Memory B cell (primary cell): ENCODE data around the gene GLTP.
A peak's percentile ranks its signal among the peaks of the same experiment; 100 is the strongest.
"Not testable (repeated sequence)": the region's sequence is repeated elsewhere in the genome, so short reads cannot be mapped to it uniquely, and the experiment has no call there.

Source experiments
- ATAC-seq: fragments of 150-1000 bp; cut with Tn5 transposase; 2 replicates; pipeline ENCODE4 v1.10.0; 2021; ENCODE audit warnings: low read depth, mild to moderate bottlenecking, moderate library complexity
- DNase-seq, 2 donors: peaks; one replicate each; pipeline ENCODE4 v3.0.0; 2022; ENCODE audit warnings: low spot score in 2 of 2
- H3K27ac Mint-ChIP-seq: one replicate; pipeline ENCODE4 v1.8.0; 2022; ENCODE audit warnings: mild to moderate bottlenecking, moderate library complexity, mixed read lengths
- H3K27me3 Mint-ChIP-seq: one replicate; pipeline ENCODE4 v1.8.0; 2022; ENCODE audit warnings: mixed read lengths
- H3K36me3 Mint-ChIP-seq: one replicate; pipeline ENCODE4 v1.8.0; 2022; ENCODE audit warnings: mild to moderate bottlenecking, mixed read lengths
- H3K4me1 Mint-ChIP-seq: one replicate; pipeline ENCODE4 v1.8.0; 2022; ENCODE audit warnings: mixed read lengths
- H3K4me3 Mint-ChIP-seq: one replicate; pipeline ENCODE4 v1.8.0; 2022; ENCODE audit warnings: mild to moderate bottlenecking, moderate library complexity, mixed read lengths
- H3K9me3 Mint-ChIP-seq: one replicate; pipeline ENCODE4 v1.8.0; 2022; ENCODE audit warnings: mixed read lengths

GLTP gene

GRCh38 chr12:109893261-109893995 lies 13.1 kb upstream of the GLTP start:
- H3K9me3 Mint-ChIP-seq = no peaks in the 10 kb centered on the region
- DNase-seq = no peak
- no peaks in the 10 kb centered on the region for H3K36me3 Mint-ChIP-seq
- H3K4me3 Mint-ChIP-seq = no peak overlapping the region
- H3K27ac Mint-ChIP-seq = no peak overlapping the region
- no peak for ATAC-seq
- H3K27me3 Mint-ChIP-seq = no peaks in the 10 kb centered on the region
- peaks cover 26% of the 10 kb centered on the region for H3K4me1 Mint-ChIP-seq

- Mint-ChIP-seq H3K27ac (no peak overlapping the region), H3K27me3 (no peaks in the 10 kb centered on the region), H3K9me3 (no peaks in the 10 kb centered on the region), H3K4me1 (peaks cover 32% of the 10 kb centered on the region), H3K36me3 (no peaks in the 10 kb centered on the region), H3K4me3 (peak overlapping the region; percentile 5)
- ATAC-seq = peak; percentile 77
- no peak for DNase-seq
Observed at GRCh38 chr12:109892748-109893147, 12.4 kb upstream of the GLTP start.

GRCh38 chr12:109892165-109892715 lies 11.9 kb upstream of the GLTP start:
- Mint-ChIP-seq H3K4me1 (peaks cover 36% of the 10 kb centered on the region), H3K27ac (peak overlapping the region; percentile 29), H3K4me3 (peak overlapping the region; percentile 3), H3K27me3 (no peaks in the 10 kb centered on the region), H3K9me3 (no peaks in the 10 kb centered on the region), H3K36me3 (no peaks in the 10 kb centered on the region)
- ATAC-seq (no peak), DNase-seq (no peak)

- H3K27me3 Mint-ChIP-seq, H3K36me3 Mint-ChIP-seq, H3K9me3 Mint-ChIP-seq, DNase-seq, H3K4me3 Mint-ChIP-seq, ATAC-seq: not testable (repeated sequence)
- Mint-ChIP-seq H3K27ac (peak overlapping the region; percentile 29), H3K4me1 (peaks cover 36% of the 10 kb centered on the region)
Observed at GRCh38 chr12:109891731-109892130, 11.4 kb upstream of the GLTP start.

GRCh38 chr12:109890620-109891170 lies 10.4 kb upstream of the GLTP start:
- Mint-ChIP-seq H3K4me1 (peaks cover 36% of the 10 kb centered on the region), H3K4me3 (no peak overlapping the region), H3K27me3 (no peaks in the 10 kb centered on the region), H3K36me3 (no peaks in the 10 kb centered on the region), H3K27ac (no peak overlapping the region), H3K9me3 (no peaks in the 10 kb centered on the region)
- no peak for ATAC-seq
- DNase-seq = no peak

GRCh38 chr12:109888179-109889020 lies 8.1 kb upstream of the GLTP start:
- DNase-seq = no peak
- ATAC-seq = peak; percentile 73
- no peaks in the 10 kb centered on the region for H3K27me3 Mint-ChIP-seq
- H3K36me3 Mint-ChIP-seq = no peaks in the 10 kb centered on the region
- no peaks in the 10 kb centered on the region for H3K9me3 Mint-ChIP-seq
- peak overlapping the region; percentile 97 for H3K27ac Mint-ChIP-seq
- H3K4me3 Mint-ChIP-seq = peak overlapping the region; percentile 76
- H3K4me1 Mint-ChIP-seq = peaks cover 37% of the 10 kb centered on the region

- no peak overlapping the region for H3K27ac Mint-ChIP-seq
- H3K4me3 Mint-ChIP-seq = no peak overlapping the region
- no peaks in the 10 kb centered on the region for H3K27me3 Mint-ChIP-seq
- DNase-seq (no peak), ATAC-seq (no peak)
- peaks cover 34% of the 10 kb centered on the region for H3K4me1 Mint-ChIP-seq
- H3K36me3 Mint-ChIP-seq = no peaks in the 10 kb centered on the region
- H3K9me3 Mint-ChIP-seq = no peaks in the 10 kb centered on the region
Observed at GRCh38 chr12:109885616-109886015, 5.3 kb upstream of the GLTP start.

GRCh38 chr12:109883461-109883860 lies 3.1 kb upstream of the GLTP start:
- Mint-ChIP-seq H3K9me3 (no peaks in the 10 kb centered on the region), H3K4me1 (peaks cover 35% of the 10 kb centered on the region), H3K4me3 (no peak overlapping the region), H3K36me3 (no peaks in the 10 kb centered on the region), H3K27ac (no peak overlapping the region), H3K27me3 (no peaks in the 10 kb centered on the region)
- DNase-seq = no peak
- ATAC-seq = no peak

GRCh38 chr12:109881752-109882151 lies 1.4 kb upstream of the GLTP start:
- Mint-ChIP-seq H3K27ac (no peak overlapping the region), H3K27me3 (no peaks in the 10 kb centered on the region), H3K36me3 (no peaks in the 10 kb centered on the region), H3K4me3 (peak overlapping the region; percentile 76), H3K9me3 (no peaks in the 10 kb centered on the region), H3K4me1 (peaks cover 27% of the 10 kb centered on the region)
- ATAC-seq (no peak), DNase-seq (no peak)

- ATAC-seq (no peak), DNase-seq (no peak)
- H3K4me3 Mint-ChIP-seq = peak overlapping the region; percentile 76
- peaks cover 2% of the 10 kb centered on the region for H3K36me3 Mint-ChIP-seq
- H3K9me3 Mint-ChIP-seq = no peaks in the 10 kb centered on the region
- H3K4me1 Mint-ChIP-seq = peaks cover 32% of the 10 kb centered on the region
- H3K27me3 Mint-ChIP-seq = no peaks in the 10 kb centered on the region
- H3K27ac Mint-ChIP-seq = peak overlapping the region; percentile 39
Observed at GRCh38 chr12:109880938-109881337, 597 bp upstream of the GLTP start.

GRCh38 chr12:109879351-109880042 lies 844 bp downstream of the GLTP start:
- no peaks in the 10 kb centered on the region for H3K9me3 Mint-ChIP-seq
- H3K36me3 Mint-ChIP-seq = peaks cover 2% of the 10 kb centered on the region
- no peak for ATAC-seq
- H3K27ac Mint-ChIP-seq = peak overlapping the region; percentile 92
- H3K4me1 Mint-ChIP-seq = peaks cover 44% of the 10 kb centered on the region
- H3K27me3 Mint-ChIP-seq = no peaks in the 10 kb centered on the region
- DNase-seq = no peak
- H3K4me3 Mint-ChIP-seq = peak overlapping the region; percentile 95

GRCh38 chr12:109878749-109879148 lies 1.6 kb downstream of the GLTP start:
- ATAC-seq (no peak), DNase-seq (no peak)
- H3K27me3 Mint-ChIP-seq = no peaks in the 10 kb centered on the region
- peak overlapping the region; percentile 95 for H3K4me3 Mint-ChIP-seq
- H3K27ac Mint-ChIP-seq = peak overlapping the region; percentile 92
- H3K36me3 Mint-ChIP-seq = peaks cover 3% of the 10 kb centered on the region
- H3K4me1 Mint-ChIP-seq = peaks cover 45% of the 10 kb centered on the region
- no peaks in the 10 kb centered on the region for H3K9me3 Mint-ChIP-seq

GRCh38 chr12:109878247-109878625 lies 2.1 kb downstream of the GLTP start:
- peak overlapping the region; percentile 11 for H3K27ac Mint-ChIP-seq
- peaks cover 41% of the 10 kb centered on the region for H3K4me1 Mint-ChIP-seq
- H3K36me3 Mint-ChIP-seq = peaks cover 3% of the 10 kb centered on the region
- no peak for ATAC-seq
- no peaks in the 10 kb centered on the region for H3K9me3 Mint-ChIP-seq
- H3K4me3 Mint-ChIP-seq = no peak overlapping the region
- no peak for DNase-seq
- H3K27me3 Mint-ChIP-seq = no peaks in the 10 kb centered on the region
